GM21528 (cell line): ENCODE data around the gene PYGL.

Experiments used
- ATAC-seq: cut with Tn5 transposase; IDR thresholded peaks from one replicate; pipeline ENCODE4 v1.9.1; 2021; ENCODE audit warnings: mild to moderate bottlenecking, moderate library complexity; ENCODE audit not compliant: unreplicated experiment, low FRiP score

Gene PYGL

GRCh38 chr14:50882932-50883826 lies 61.1 kb downstream of the PYGL start:
- no peak for ATAC-seq

GRCh38 chr14:50875359-50876070 lies 68.8 kb downstream of the PYGL start:
- peak; percentile 85 for ATAC-seq

DNA sequence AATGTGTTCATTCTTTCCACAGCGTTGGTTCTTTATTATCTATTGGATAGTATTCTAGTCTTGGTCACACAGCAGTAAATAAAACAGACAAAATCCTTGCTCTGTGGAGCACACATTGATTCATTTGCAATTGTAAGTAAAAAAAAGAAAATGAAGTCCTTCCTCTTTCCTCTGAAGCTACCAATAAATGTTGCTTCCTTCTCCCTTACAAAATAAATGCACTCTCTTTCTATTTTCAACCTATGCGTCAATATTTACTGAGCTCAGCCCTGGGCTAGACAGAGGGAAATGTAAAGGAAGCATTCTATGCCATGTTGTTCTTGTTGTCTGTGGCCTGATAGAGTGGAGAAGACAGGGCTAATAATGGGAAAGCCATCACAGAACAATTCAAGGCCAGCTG lies 69.5 kb downstream of the PYGL start:
- ATAC-seq: no peak

- ATAC-seq: no peak
Observed at GRCh38 chr14:50871914-50872732, 72.2 kb downstream of the PYGL start, which contains the start of gene ABHD12B. TSS of gene ABHD12B (plus strand) at chr14:50872053. CDS start at chr14:50872175, 122 bp downstream.

DNA sequence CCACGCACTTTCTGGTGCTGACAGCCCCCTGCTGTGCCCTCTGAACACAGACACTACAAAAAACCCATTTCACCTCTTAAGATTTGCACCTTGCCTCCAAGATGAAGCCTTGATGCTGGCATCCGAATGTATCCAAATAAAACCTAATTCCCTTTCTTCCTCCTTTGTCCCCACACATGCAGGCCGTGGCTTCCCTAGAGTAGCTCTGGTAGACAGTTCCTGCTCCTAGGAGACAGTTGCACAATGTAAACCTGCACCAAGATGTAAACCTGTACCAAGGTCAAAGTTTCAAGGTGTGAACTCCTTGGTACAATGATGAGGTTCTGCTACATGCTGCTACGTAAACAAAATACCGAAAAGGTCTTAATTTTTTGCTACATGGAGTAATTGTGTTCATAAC lies 73.1 kb downstream of the PYGL start:
- no peak for ATAC-seq

DNA sequence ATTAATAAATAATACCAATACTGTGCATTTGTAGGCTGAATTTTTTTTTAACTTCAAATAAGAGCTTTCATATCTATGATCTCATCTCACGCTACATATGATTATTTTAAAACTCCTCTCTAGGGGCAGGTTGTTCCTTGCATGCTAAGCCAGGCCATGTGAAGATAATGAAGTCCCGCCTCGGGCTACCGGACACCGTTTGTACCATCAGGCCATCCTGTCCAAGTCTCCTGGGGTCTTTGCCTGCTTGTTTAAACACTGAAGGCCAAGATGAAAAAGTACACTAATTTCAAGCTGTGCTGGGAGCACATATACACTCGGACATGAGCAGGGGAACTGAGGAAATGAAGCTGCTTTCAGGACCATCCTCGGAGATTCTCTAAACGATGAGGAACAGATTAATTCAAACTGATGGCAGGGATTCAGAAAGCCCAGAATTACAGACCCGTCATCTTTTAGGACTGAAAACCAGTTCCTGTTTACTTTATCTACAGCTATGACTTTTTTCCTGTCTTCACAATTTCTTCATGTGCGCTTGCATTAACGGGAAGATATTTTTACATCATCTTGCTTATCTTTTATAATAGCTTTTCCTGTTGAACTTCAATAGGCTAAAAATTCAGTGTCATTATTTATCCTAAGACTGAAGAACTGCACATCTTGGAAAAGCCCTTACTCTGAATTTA lies 78.7 kb downstream of the PYGL start:
- no peak for ATAC-seq

DNA sequence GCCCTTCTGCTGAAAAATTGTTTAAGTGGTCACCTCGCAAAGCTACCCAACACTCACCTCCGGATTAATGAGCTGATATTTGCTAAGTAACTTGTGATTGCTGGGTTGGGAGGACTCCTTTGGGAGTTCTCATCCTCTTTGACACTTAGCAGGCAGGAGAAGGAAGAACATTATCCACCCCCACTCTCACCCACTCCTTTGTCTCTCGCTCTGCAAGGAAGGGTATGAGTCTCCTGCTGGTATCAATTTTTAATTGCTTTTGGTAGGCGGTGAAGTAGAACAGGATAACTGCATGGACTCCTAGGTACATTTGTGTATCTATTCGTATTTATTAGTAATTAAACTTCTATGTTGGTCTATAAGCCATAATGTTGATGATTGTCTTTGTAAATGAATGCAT lies 79.3 kb downstream of the PYGL start:
- ATAC-seq: no peak

DNA sequence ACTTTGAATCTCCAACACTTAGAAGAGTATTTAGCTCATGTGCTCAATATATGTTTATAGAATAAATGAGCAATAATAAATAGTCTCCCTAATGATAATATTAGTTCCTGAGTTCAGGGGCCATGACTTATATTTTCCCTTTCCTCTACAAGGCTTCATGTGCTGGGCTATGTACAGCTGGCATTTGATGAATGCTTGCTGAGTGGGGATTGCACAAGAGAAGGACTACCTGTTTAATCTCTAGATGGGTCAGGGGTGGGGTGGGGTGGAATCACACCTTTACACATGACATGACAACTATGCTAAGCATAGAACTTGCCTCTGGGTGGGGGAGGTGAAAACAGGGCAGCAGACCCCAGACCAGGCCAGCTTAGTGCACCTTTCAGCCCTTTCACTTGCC lies 80.0 kb downstream of the PYGL start:
- no peak for ATAC-seq

DNA sequence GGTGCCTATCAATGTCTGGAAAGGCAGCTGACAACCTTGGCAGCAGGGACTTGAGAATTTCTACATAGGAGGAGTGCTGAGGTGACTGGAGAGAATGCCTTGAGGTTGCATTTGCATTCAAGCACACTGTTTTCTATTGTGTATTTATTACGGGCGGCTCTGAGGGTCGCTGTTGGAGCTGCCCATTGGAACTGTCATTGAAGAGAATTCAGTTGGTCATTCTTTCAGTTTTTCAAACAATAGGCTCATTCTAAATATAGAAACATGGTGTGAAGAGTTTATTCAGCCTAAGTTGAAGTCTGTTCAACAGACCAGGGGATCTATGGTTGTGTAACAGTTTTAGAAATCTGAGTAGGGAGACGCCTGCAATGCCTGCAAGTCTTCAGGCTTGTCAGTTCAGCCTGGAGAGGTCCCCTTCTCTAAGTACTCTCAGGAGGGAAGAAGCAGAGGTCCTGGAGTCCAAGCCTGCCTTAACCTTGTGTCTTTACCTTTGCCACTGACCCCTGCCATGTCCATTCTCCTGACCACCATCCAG lies 82.2 kb downstream of the PYGL start:
- no peak for ATAC-seq

DNA sequence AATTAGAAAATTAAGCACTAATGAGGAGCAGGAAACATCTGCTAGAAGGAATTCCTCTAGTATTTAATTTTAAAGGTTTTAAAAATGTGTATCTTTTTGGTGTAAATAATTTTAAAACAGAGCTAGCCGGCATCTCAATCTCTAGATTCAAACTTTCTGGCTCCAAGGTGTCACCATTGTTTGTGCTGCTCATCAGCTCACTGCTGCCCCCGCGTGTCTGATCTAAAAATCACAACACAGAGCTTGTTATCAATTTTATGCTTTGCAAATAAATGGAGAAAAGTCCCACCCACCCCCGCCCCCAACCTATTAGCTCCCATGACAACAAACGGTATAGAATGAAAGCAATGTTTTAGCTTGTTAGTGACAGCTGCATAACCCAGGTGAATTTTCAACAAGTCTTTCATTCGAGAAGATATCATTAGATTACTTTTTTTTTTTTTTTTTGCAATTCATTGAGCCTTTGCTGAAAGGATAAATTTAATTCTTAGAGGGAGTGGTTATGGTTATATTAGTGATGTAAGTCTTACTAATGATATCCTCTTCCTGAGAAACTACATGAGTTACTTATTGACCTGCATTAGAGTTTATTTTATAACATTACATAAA lies 83.7 kb downstream of the PYGL start:
- no peak for ATAC-seq

- peak; percentile 22 for ATAC-seq
Observed at GRCh38 chr14:50859296-50859624, 85.0 kb downstream of the PYGL start.

GRCh38 chr14:50856660-50857059 lies 87.6 kb downstream of the PYGL start:
- ATAC-seq: no peak

DNA sequence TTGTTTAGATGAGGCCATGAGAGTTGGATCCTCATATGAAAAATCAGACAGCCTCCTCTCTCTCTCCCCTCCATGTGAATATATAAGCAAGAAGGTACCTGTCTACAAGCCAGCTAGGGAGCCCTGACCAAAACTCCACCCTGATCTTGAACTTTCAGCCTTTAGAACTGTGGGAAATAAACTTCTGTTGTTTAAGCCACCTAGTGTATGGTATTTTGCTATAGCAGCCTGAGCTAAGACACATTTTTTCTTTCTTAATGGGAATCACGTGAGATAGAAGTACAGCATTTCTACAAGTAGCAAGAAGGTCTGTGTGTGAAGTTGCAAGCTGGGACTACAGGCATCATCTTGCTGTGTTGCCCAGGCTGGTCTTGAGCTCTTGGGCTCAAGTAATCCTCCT lies 88.7 kb downstream of the PYGL start:
- no peak for ATAC-seq
